Activated CD4-positive, alpha-beta T cell treated with anti-CD3 and anti-CD28 coated beads, Interleukin-2, amount 50 U/mL, for 4 hours (primary cell): ENCODE data around the gene TBX3.

Source experiments
- DNase-seq, 2 experiments: peaks; one replicate each; pipeline ENCODE4 v3.0.0-alpha.2; 2020

TBX3 gene

GRCh38 chr12:114696443-114697242, 12.7 kb upstream of the TBX3 start:
- no peak for DNase-seq

GRCh38 chr12:114695305-114695592, 11.3 kb upstream of the TBX3 start:
- DNase-seq = no peak

- no peak for DNase-seq
Observed at GRCh38 chr12:114694436-114695304, 10.7 kb upstream of the TBX3 start.

- no peak for DNase-seq
Observed at GRCh38 chr12:114693532-114693931, 9.6 kb upstream of the TBX3 start.

GRCh38 chr12:114693059-114693531, 9.1 kb upstream of the TBX3 start:
- DNase-seq = no peak

GRCh38 chr12:114692186-114693058, 8.4 kb upstream of the TBX3 start:
- DNase-seq = no peak

- DNase-seq = no peak
Observed at GRCh38 chr12:114691763-114692185, 7.8 kb upstream of the TBX3 start.

- DNase-seq = no peak
Observed at GRCh38 chr12:114691196-114691595, 7.2 kb upstream of the TBX3 start.

GRCh38 chr12:114690267-114691135, 6.5 kb upstream of the TBX3 start:
- no peak for DNase-seq

- DNase-seq = no peak
Observed at GRCh38 chr12:114689075-114689994, 5.4 kb upstream of the TBX3 start.

- no peak for DNase-seq
Observed at GRCh38 chr12:114688256-114688845, 4.4 kb upstream of the TBX3 start.

GRCh38 chr12:114687802-114688201, 3.8 kb upstream of the TBX3 start:
- no peak for DNase-seq

GRCh38 chr12:114686773-114687500, 3.0 kb upstream of the TBX3 start:
- no peak for DNase-seq

GRCh38 chr12:114686426-114686772, 2.4 kb upstream of the TBX3 start:
- DNase-seq = no peak

- DNase-seq = no peak
Observed at GRCh38 chr12:114685869-114686268, 1.9 kb upstream of the TBX3 start.

GRCh38 chr12:114685320-114685781, 1.4 kb upstream of the TBX3 start:
- DNase-seq = no peak

- DNase-seq = no peak
Observed at GRCh38 chr12:114684870-114685273, 897 bp upstream of the TBX3 start.

GRCh38 chr12:114683709-114684097, 272 bp downstream of the TBX3 start:
- DNase-seq = no peak

- DNase-seq = no peak
Observed at GRCh38 chr12:114682785-114683708, 928 bp downstream of the TBX3 start.
